HG03439 (cell line): ENCODE data around the gene TOM1L2.
"Not testable (repeated sequence)": the region's sequence is repeated elsewhere in the genome, so short reads cannot be mapped to it uniquely, and the experiment has no call there.

ENCODE experiments used
- ATAC-seq: cut with Tn5 transposase; IDR thresholded peaks from one replicate; pipeline ENCODE4 v1.9.1; 2021; ENCODE audit warnings: mild to moderate bottlenecking, moderate library complexity; ENCODE audit not compliant: unreplicated experiment

TOM1L2 gene

GRCh38 chr17:17995887-17996286 lies 23.7 kb upstream of the TOM1L2 start:
- not testable (repeated sequence) for ATAC-seq

- no peak for ATAC-seq
Measured at GRCh38 chr17:17994271-17995069, 22.3 kb upstream of the TOM1L2 start.

- ATAC-seq, result no peak
Measured at GRCh38 chr17:17993852-17994251, 21.7 kb upstream of the TOM1L2 start.

- ATAC-seq, result no peak
Measured at GRCh38 chr17:17993366-17993765, 21.2 kb upstream of the TOM1L2 start.

- no peak for ATAC-seq
Measured at GRCh38 chr17:17990282-17990681, 18.1 kb upstream of the TOM1L2 start.

GRCh38 chr17:17989618-17990017 lies 17.4 kb upstream of the TOM1L2 start:
- ATAC-seq, result no peak

GRCh38 chr17:17989081-17989480 lies 16.9 kb upstream of the TOM1L2 start:
- ATAC-seq, result no peak

- ATAC-seq, result no peak
Measured at GRCh38 chr17:17988427-17988945, 16.3 kb upstream of the TOM1L2 start.

GRCh38 chr17:17987901-17988300 lies 15.7 kb upstream of the TOM1L2 start:
- ATAC-seq, result no peak

- no peak for ATAC-seq
Measured at GRCh38 chr17:17987187-17987896, 15.1 kb upstream of the TOM1L2 start.

GRCh38 chr17:17985555-17985954 lies 13.4 kb upstream of the TOM1L2 start:
- no peak for ATAC-seq

GRCh38 chr17:17985153-17985552 lies 13.0 kb upstream of the TOM1L2 start:
- no peak for ATAC-seq

GRCh38 chr17:17983776-17984175 lies 11.6 kb upstream of the TOM1L2 start:
- no peak for ATAC-seq

- no peak for ATAC-seq
Measured at GRCh38 chr17:17983376-17983775, 11.2 kb upstream of the TOM1L2 start.

- no peak for ATAC-seq
Measured at GRCh38 chr17:17982801-17983200, 10.6 kb upstream of the TOM1L2 start.

- ATAC-seq, result no peak
Measured at GRCh38 chr17:17981330-17981729, 9.1 kb upstream of the TOM1L2 start.

- ATAC-seq, result no peak
Measured at GRCh38 chr17:17979778-17980177, 7.6 kb upstream of the TOM1L2 start.

- no peak for ATAC-seq
Measured at GRCh38 chr17:17978481-17979424, 6.6 kb upstream of the TOM1L2 start.

- ATAC-seq, result no peak
Measured at GRCh38 chr17:17976931-17977570, 4.9 kb upstream of the TOM1L2 start.

GRCh38 chr17:17975436-17975835 lies 3.2 kb upstream of the TOM1L2 start:
- no peak for ATAC-seq

GRCh38 chr17:17972952-17973254 lies 703 bp upstream of the TOM1L2 start:
- ATAC-seq, result no peak
